Stimulated activated CD4-positive, alpha-beta T cell treated with anti-CD3 and anti-CD28 coated beads, Interleukin-4, amount 100 ng/mL, for 4 hours (primary cell): ENCODE measurements around the gene RACK1.
"Not testable (repeated sequence)": the region's sequence is repeated elsewhere in the genome, so short reads cannot be mapped to it uniquely, and the experiment has no call there.

Experiments used
- DNase-seq, 2 experiments: peaks; one replicate each; pipeline ENCODE4 v3.0.0-alpha.2; 2020

The RACK1 gene

DNA sequence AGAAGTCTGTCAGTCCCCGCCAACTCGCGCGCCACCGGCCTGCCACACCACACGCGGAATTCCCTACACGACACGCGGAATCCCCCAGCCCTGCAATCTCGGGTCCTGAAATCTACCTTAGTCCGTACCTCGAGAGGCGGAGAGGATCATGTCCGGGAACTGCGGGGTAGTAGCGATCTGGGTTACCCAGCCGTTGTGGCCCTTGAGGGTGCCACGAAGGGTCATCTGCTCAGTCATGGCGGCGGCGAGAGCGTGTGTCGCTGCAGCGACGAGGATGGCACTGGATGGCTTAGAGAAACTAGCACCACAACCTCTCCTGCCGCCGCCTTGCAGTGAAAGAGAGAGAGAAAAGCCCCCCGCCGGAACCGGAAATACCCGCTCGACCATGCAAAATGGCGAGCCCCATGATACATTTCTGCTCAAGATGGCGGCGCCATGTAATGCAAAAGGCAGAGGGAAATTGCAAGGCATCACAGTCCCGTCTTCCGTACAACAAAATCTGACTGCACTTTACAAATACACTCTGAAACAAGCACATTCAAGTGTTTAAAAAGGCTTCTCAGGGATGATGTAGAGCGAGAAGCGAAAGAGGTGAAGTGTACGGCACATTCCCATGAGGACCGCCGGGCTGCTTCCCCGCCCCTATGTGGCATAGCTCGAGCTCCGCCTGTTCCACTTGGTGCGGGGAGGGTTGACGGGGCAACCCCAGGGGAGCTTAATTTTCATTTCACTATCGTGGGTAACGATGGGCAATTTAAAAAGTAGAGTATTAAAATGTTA, at the start of gene RACK1:
RACK1 (minus strand) TSS at position 343 of the 780 bp plus-strand sequence; CDS start at position 237, 106 bp downstream.
- peak; percentile 82 to 87 for DNase-seq

DNA sequence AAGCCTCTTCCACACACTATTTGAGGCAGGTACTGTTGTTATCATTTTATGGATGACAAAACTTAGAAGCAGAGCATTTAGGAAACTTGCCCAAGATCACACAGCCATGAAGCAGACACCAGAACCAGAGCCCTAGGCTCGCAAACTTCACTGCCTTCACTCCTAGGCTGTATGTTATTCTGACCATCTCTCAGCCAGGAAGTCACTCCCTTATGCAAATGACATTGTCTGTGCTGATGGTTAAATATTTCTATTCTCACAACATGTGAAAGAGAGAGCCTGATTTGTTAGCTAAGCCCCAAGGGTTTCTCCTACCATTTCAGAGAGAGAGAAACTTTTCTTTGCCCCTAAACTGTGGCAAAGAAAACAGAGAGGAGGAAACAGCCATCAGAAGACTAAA, 43.6 kb upstream of the RACK1 start:
- DNase-seq = not testable (repeated sequence)

DNA sequence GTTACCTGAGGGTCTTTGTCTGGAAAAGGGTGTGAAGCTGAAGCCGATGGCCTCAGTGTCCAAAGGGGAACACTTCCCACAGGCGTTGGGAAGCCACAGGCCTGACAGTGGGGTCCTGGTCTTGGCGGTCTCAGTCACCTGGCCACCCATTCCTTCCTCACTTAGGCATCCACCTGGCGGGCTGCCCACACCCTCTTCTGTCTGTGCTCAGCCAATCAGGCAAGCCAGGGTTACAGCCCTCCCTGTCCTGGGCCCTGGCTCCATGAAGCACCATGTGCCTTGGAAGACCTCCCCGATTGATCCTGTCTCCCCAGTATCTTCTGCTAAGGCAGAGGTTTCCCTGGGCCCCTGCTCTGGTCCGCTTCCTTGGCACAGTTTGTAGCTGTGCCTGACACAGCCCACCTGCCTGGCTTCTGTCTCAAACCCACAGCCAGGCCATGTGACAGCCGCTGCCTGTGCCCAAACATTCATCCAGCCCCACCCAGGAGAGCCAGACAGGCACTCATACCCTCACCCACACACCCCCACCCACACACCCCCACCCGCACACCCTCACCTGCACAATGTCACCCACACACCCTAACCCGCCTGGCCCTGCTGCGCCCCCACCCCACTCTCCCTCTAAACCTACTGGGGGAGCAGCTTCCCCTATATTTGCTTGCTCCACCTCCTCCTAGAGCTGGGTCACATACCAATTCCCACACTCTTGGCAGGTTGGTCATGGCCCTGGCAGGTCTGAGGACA, 42.4 kb upstream of the RACK1 start:
- not testable (repeated sequence) for DNase-seq

DNA sequence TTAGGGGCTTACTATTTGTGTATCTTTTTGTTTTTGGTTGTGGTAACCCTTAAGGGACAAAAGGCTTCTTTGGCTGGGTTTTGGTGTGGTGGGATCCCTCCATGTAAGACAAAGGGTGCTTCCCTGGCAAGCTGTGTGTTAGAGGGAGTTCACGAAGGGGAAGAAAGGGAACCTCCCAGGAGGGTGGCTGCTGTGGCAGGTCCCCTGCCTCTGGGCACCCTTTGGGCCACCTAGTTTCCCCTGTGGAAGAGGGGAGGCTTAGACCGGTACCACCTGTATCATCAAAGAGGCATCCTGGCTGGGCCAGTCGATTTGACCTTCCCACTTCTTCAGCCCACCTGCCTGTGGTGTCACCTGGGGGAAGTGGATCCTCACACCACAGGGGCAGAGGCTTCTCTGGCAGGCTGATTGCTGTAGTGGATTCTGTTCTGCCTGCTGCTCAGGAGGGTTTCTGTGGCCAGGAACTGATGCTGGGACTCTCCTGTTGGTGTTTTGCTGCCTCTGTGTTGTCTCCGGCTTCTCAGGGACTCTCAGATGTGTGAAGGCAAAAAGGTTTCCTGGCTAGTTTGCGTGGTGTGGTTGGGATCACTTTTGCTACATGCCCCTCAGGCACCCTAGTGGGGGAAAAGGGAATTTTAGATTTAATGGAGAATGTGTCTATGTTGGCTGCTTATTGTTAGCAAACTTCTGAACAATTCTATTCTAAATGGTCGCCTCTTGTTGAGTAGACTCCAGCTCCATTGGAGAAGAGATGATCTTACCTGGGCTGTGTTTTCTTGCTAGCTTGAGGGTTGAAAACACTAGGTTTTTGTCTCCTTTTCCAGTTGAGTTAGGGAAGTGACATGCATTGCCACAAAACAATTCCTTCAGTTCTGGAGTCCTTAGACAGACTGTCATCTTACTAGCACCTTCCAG, 40.4 kb upstream of the RACK1 start:
- DNase-seq = not testable (repeated sequence)

GRCh38 chr5:181283347-181283746, 39.6 kb upstream of the RACK1 start:
- DNase-seq = no peak

DNA sequence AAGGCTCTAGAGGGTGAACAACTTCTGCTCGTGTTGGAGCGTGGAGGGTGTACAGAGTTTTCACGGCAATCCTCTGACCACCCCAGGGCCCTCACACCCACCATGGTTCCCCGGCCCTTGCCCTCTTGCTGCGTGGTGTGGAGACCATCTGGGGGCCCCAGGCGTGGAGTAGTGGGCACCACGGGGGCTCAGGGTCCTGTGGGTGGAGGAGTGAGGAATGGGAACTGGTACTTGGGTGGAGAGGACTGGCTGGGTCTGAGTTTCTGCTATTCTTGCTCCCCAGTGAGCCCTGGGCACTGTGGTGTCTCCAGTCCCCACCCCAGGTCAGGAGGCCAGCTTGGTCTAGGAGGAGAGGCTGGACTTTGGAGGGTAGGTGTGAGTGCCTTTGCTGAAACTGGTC, 39.2 kb upstream of the RACK1 start:
- no peak for DNase-seq

GRCh38 chr5:181282415-181282814, 38.7 kb upstream of the RACK1 start:
- not testable (repeated sequence) for DNase-seq

DNA sequence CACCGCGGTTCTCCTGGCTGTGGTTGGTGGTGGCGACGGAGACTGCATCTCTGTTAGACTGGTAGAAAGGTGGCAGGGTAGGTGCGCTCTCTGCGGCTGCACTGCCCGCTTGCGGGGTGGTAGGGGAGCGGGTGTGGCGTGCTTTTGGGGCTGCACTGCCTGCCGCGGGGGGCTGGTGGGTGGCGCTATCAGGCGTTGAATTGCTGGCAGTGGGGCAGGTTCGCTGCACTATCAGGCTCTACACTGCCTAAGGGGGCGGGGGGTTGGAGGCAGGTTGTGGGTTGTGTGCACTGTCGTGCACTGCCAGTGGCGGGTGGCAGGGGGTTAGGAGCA, 38.2 kb upstream of the RACK1 start:
- DNase-seq = no peak

GRCh38 chr5:181281077-181281983, 37.6 kb upstream of the RACK1 start:
- DNase-seq = no peak

- DNase-seq = no peak
These were observed 36.6 kb upstream of the RACK1 start for GRCh38 chr5:181280251-181280762.

DNA sequence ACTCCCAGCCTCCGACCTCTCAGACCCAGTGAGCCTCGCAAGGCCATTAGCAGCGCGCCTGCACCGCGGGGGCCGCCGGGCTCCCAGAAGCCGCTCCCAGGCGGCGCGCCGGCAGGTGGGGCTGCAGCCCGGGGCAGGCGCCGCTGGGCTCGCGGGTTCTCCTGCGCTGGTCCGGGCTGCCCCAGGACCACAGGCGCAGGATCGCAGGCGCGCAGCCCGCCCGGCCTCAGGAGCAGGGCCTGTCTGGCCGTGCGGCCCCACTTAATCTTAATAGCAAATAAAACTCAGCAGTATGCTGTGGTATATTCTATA, 29.7 kb upstream of the RACK1 start:
- DNase-seq = not testable (repeated sequence)

- no peak for DNase-seq
These were observed 27.4 kb upstream of the RACK1 start for GRCh38 chr5:181271081-181271480.

DNA sequence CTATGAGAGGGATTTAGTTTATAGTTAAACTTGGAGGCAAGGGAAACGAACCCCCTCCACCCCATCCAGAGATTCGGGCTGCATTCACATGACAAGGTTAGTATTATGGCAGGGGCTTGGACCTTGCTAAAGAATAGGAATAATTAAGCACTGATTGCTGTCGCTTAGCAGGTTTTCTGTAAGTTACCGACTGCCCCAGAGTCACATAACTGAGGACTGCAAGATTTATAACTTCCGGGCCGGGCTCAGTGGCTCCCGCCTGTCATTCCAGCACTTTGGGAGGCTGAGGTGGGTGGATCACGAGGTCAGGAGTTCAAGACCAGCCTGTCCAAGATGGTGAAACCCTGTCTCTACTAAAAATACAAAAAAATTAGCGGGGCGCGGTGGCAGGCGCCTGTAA, 24.2 kb upstream of the RACK1 start:
- not testable (repeated sequence) for DNase-seq

- not testable (repeated sequence) for DNase-seq
These were observed 23.7 kb upstream of the RACK1 start for GRCh38 chr5:181267291-181267904.

GRCh38 chr5:181265092-181265671, 21.5 kb upstream of the RACK1 start:
- DNase-seq = no peak

DNA sequence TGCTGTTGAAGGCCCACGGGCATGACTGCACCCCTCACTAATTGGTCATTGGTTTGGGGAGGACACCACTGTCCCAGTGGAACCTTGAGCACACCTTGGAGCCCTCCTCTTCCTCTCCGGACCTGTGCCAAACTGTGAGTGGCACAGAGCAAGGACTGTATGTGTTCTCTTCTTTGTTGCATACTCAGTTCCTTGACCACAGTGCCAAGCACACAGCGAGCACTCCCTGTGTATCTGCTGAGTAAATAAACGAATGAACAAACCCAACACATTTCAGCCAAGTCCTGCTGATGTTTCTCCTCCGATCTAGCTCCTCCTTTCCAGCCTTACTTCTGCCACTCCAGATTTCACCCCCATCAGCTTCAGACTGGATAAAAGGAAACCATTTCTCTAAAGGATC, 19.9 kb upstream of the RACK1 start:
- DNase-seq = no peak

DNA sequence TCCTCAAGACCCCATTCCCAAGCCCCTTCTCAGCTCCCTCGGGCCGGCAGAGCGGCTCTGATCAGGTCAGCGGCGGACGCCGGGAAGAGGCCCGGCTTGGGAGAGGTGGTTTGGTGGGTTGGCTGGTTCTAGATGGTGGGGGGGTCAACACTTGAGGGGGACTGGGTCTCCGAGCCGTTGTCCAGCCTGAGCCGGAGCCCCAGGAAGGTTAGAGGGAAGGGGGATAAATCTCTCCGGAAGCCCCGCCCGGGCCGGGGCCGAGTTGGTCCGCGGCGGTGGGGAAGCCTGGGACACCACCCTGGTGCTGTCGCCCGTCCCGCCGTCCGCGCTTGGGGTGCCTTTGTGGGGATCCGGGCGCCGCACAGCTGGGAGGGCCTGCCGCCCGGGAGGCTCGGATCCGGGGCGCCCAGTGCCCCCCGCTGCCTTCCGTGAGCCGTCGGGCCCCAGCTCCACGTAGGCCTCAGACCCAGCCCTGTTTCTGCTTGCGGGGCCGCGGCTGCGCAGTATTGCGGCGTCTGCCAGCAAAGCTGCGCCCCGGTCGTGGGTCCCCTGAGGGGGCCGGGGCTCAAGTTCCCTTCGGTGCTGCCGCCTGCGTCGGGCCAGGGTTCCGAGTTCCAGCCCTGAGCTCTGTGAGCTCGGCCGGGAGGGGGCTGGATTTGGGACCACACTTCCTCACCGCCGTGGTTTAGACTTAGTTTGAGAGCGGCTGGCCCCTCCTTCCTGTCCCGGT, 17.8 kb upstream of the RACK1 start:
- DNase-seq = peak; percentile 68 to 69

DNA sequence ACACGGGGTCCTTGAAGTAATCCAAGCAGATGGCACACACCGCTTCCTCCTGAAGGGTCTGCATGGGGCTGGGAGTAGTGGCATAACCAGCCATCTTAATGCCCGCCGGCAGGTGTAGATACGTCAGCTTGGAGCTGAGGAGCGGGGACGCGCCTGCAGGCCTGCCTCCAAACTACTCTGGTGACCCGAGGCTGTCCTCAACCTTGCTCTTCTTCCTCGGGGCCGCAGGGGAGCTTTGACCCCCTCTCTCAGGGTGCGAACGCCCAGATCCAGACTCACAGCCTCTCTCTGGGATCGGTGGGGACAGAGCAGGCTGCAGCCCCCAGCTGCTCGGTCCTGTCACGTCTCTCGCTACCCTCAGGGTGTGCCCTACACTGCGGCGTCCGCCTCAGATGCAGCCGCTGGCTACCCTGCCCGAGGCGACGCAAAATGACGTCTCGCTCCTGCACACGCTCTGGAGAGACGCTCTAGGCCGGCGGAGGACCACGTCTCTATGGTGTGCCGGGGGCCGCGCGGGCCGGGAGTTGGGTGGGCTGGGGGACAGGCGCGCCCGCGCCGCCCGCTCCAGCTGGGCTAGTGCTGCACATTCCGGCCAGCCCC, 17.1 kb upstream of the RACK1 start, which contains the start of gene TRIM52:
TRIM52 (minus strand) TSS at position 424 of the 600 bp plus-strand sequence; CDS start at position 94, 330 bp downstream.
- DNase-seq = peak; percentile 87 to 88

DNA sequence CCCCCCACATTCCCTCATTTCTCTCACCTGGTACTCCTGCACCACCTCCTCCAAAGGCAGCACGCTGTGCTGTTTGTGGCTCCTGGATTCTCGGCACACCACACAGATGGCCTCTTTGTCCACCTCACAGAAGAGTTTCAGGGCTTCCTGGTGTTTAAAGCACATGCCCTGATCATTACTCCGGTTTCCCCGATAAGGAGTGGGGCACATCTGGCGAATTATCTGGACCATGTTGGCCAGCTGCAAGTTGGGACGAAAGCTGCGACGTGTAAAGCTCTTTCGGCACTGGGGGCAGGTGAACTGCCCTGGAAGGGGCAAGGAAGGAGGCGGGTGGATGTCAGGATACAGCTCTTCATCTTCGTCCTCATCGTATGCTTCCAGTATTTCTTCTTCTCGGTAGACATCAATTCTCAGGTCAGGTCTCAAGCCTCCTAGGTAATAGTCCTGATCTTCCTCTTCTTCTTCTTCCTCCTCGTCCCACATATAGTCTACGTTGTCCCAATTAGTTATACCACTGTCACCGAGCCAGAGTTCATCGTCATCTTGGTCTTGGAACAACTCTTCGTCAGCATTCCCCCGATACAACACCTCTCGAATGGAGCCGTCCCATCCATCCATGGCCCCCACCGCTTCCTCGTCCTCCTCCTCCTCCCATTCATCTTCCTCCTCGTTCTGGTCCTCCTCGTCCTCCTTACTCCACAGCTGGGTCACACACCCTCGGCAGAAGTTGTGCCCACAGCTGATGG, 16.4 kb upstream of the RACK1 start:
- no peak for DNase-seq
